Measurements from ENCODE around the gene PHF11. TPM values are rescaled to one million over a fixed set of nuclear protein-coding genes. Genes with fewer than 3 reads are reported as not detected.

The PHF11 gene
- polyA plus RNA-seq, 1 of the 3 experiments (the other 2 are of a cell fraction) = 3.0 TPM

- no peaks in the 10 kb centered on the region for H3K9me3 ChIP-seq
- no peaks in the 10 kb centered on the region for H3K79me2 ChIP-seq (ENCODE audit: insufficient read depth)
- ChIA-PET CTCF (no interaction called here), POLR2A (no interaction called here)
- H3K27me3 ChIP-seq (ENCODE audit: insufficient read depth) = no peaks in the 10 kb centered on the region
- H3K9ac ChIP-seq = no peak overlapping the region
- H3K9me2 ChIP-seq = no peaks in the 10 kb centered on the region
- no peak for DNase-seq
- peaks cover 19% of the 10 kb centered on the region for H3F3A ChIP-seq (replicated peaks; ENCODE audit: insufficient read depth)
- TF ChIP-seq TEAD4 (IDR thresholded peaks at IDR 0.05; ENCODE audit: borderline replicate concordance, insufficient read depth) (no peak), FOSL2 (IDR thresholded peaks at IDR 0.05; ENCODE audit: borderline replicate concordance, low read depth) (no peak), CTCF (IDR thresholded peaks at IDR 0.05) (no peak)
- no peak overlapping the region for H2AFZ ChIP-seq (ENCODE audit: low read depth)
- H3K4me2 ChIP-seq = no peak overlapping the region
- WGBS (ENCODE audit: low lambda C conversion rate) = 94% methylated on average over 5 of the region's 5 CpGs
- H3K36me3 ChIP-seq (replicated peaks in 1 of 2; ENCODE audit: control insufficient read depth in 1 of 2, insufficient read depth in 2 of 2, low read length in 1 of 2) = no peaks in the 10 kb centered on the region
- no peaks in the 10 kb centered on the region; a peak in 1 of 4 replicates for H3K4me1 ChIP-seq (ENCODE audit: control insufficient read depth in 1 of 2, insufficient read depth in 2 of 2, low read depth in 1 of 2, low read length in 1 of 2)
- H3K27ac ChIP-seq (ENCODE audit: low read depth in 2 of 2, low read length in 1 of 2) = no peak overlapping the region
- H3K4me3 ChIP-seq (ENCODE audit: low read depth in 2 of 2, low read length in 1 of 2) = no peak overlapping the region
- no peaks in the 10 kb centered on the region for H4K20me1 ChIP-seq (ENCODE audit: insufficient read depth)
Observed at GRCh38 chr13:49497272-49497671, 1.5 kb downstream of the PHF11 start.

GRCh38 chr13:49498206-49498605 lies 2.5 kb downstream of the PHF11 start:
- Histone ChIP-seq H4K20me1 (ENCODE audit: insufficient read depth) (no peaks in the 10 kb centered on the region), H3F3A (replicated peaks; ENCODE audit: insufficient read depth) (peaks cover 19% of the 10 kb centered on the region), H3K79me2 (ENCODE audit: insufficient read depth) (no peaks in the 10 kb centered on the region), H2AFZ (ENCODE audit: low read depth) (no peak overlapping the region), H3K4me3 (ENCODE audit: low read depth in 2 of 2, low read length in 1 of 2) (no peak overlapping the region), H3K4me2 (no peak overlapping the region), H3K9me2 (no peaks in the 10 kb centered on the region), H3K4me1 (ENCODE audit: control insufficient read depth in 1 of 2, insufficient read depth in 2 of 2, low read depth in 1 of 2, low read length in 1 of 2) (no peaks in the 10 kb centered on the region; a peak in 1 of 4 replicates), H3K27me3 (ENCODE audit: insufficient read depth) (no peaks in the 10 kb centered on the region), H3K27ac (ENCODE audit: low read depth in 2 of 2, low read length in 1 of 2) (no peak overlapping the region), H3K36me3 (replicated peaks in 1 of 2; ENCODE audit: control insufficient read depth in 1 of 2, insufficient read depth in 2 of 2, low read length in 1 of 2) (no peaks in the 10 kb centered on the region), H3K9me3 (no peaks in the 10 kb centered on the region), H3K9ac (no peak overlapping the region)
- ChIA-PET CTCF (no interaction called here), POLR2A (no interaction called here)
- TF ChIP-seq GABPA (IDR thresholded peaks at IDR 0.05; ENCODE audit: low read depth) (no peak), ELF1 (IDR thresholded peaks at IDR 0.05) (no peak), FOXM1 (IDR thresholded peaks at IDR 0.05; ENCODE audit: low read depth) (no peak), MAX (IDR thresholded peaks at IDR 0.05; ENCODE audit: low read depth) (no peak), FOSL2 (IDR thresholded peaks at IDR 0.05; ENCODE audit: borderline replicate concordance, low read depth) (no peak), PBX3 (IDR thresholded peaks at IDR 0.05) (no peak), EZH2phosphoT487 (IDR thresholded peaks at IDR 0.05; ENCODE audit: borderline replicate concordance, low read depth) (no peak), ZBTB33 (IDR thresholded peaks at IDR 0.05; ENCODE audit: borderline replicate concordance, low read depth) (no peak), REST (IDR thresholded peaks at IDR 0.05; ENCODE audit: low read depth, low read length) (no peak), MEF2A (IDR thresholded peaks at IDR 0.05; ENCODE audit: borderline replicate concordance, low read depth) (no peak), RXRA (IDR thresholded peaks at IDR 0.05; ENCODE audit: borderline replicate concordance, low read depth) (no peak), NRF1 (IDR thresholded peaks at IDR 0.05; ENCODE audit: low read depth, low read length) (no peak), MXI1 (IDR thresholded peaks at IDR 0.05; ENCODE audit: low read depth, low read length) (no peak), CTCF (IDR thresholded peaks at IDR 0.05) (no peak), RCOR1 (IDR thresholded peaks at IDR 0.05; ENCODE audit: low read length) (no peak)
- WGBS (ENCODE audit: low lambda C conversion rate) = 91% methylated on average over 4 of the region's 4 CpGs
- DNase-seq = no peak
